ENCODE measurements around the gene IFNA2. TPM values are rescaled to one million over a fixed set of nuclear protein-coding genes. Genes with fewer than 3 reads are reported as not detected.
"Not testable (repeated sequence)": the region's sequence is repeated elsewhere in the genome, so short reads cannot be mapped to it uniquely, and the experiment has no call there.

Gene IFNA2
- total RNA-seq, 1 donor from 2014 or later, result not detected

GRCh38 chr9:21404146-21404545 is 18.9 kb upstream of the IFNA2 start:
- Mint-ChIP-seq H3K4me1 (ENCODE audit: low read depth) (peaks cover 12% of the 10 kb centered on the region), H3K36me3 (ENCODE audit: low read depth) (no peaks in the 10 kb centered on the region), H3K27me3 (ENCODE audit: low read depth) (peaks cover 60% of the 10 kb centered on the region), H3K9me3 (no peaks in the 10 kb centered on the region), H3K27ac (no peak overlapping the region), H3K4me3 (ENCODE audit: low read depth) (no peak overlapping the region)
- intact Hi-C loops (cut with micrococcal nuclease), result loop anchor here (5.0 kb wide), 1 partner anchor 33 kb away; no protein-coding TSS in a partner anchor
- no peak for DNase-seq (ENCODE audit: low spot score)

- DNase-seq (ENCODE audit: low spot score), result no peak
- no peaks in the 10 kb centered on the region for H3K36me3 Mint-ChIP-seq (ENCODE audit: low read depth)
- peak overlapping the region; percentile 54 for H3K4me3 Mint-ChIP-seq (ENCODE audit: low read depth)
- intact Hi-C loops (cut with micrococcal nuclease), result loop anchor here (5.0 kb wide), 1 partner anchor 35 kb away; no protein-coding TSS in a partner anchor
- no peaks in the 10 kb centered on the region for H3K9me3 Mint-ChIP-seq
- H3K27me3 Mint-ChIP-seq (ENCODE audit: low read depth), result peaks cover 69% of the 10 kb centered on the region
- no peak overlapping the region for H3K27ac Mint-ChIP-seq
- peaks cover 12% of the 10 kb centered on the region for H3K4me1 Mint-ChIP-seq (ENCODE audit: low read depth)
Measured at GRCh38 chr9:21402386-21403251, 17.4 kb upstream of the IFNA2 start.

- Mint-ChIP-seq H3K27ac (no peak overlapping the region), H3K9me3 (no peaks in the 10 kb centered on the region), H3K4me1 (ENCODE audit: low read depth) (peaks cover 25% of the 10 kb centered on the region), H3K4me3 (ENCODE audit: low read depth) (no peak overlapping the region), H3K27me3 (ENCODE audit: low read depth) (peaks cover 68% of the 10 kb centered on the region), H3K36me3 (ENCODE audit: low read depth) (no peaks in the 10 kb centered on the region)
- intact Hi-C loops (cut with micrococcal nuclease), result loop anchor here (5.0 kb wide), 1 partner anchor 37 kb away; no protein-coding TSS in a partner anchor
- no peak for DNase-seq (ENCODE audit: low spot score)
Measured at GRCh38 chr9:21399956-21400355, 14.8 kb upstream of the IFNA2 start.

GRCh38 chr9:21398955-21399489 is 13.8 kb upstream of the IFNA2 start:
- Mint-ChIP-seq H3K9me3 (no peaks in the 10 kb centered on the region), H3K4me3 (ENCODE audit: low read depth) (no peak overlapping the region), H3K27me3 (ENCODE audit: low read depth) (peaks cover 62% of the 10 kb centered on the region), H3K27ac (no peak overlapping the region), H3K36me3 (ENCODE audit: low read depth) (no peaks in the 10 kb centered on the region), H3K4me1 (ENCODE audit: low read depth) (peaks cover 25% of the 10 kb centered on the region)
- no peak for DNase-seq (ENCODE audit: low spot score)
- intact Hi-C loops (cut with micrococcal nuclease), result no loop called here

- no peaks in the 10 kb centered on the region for H3K36me3 Mint-ChIP-seq (ENCODE audit: low read depth)
- intact Hi-C loops (cut with micrococcal nuclease), result loop anchor here (1.0 kb wide), 1 partner anchor 70 kb away; no protein-coding TSS in a partner anchor
- peak overlapping the region; percentile 81 for H3K4me3 Mint-ChIP-seq (ENCODE audit: low read depth)
- H3K9me3 Mint-ChIP-seq, result no peaks in the 10 kb centered on the region
- peaks cover 65% of the 10 kb centered on the region for H3K27me3 Mint-ChIP-seq (ENCODE audit: low read depth)
- H3K27ac Mint-ChIP-seq, result no peak overlapping the region
- H3K4me1 Mint-ChIP-seq (ENCODE audit: low read depth), result peaks cover 16% of the 10 kb centered on the region
- DNase-seq (ENCODE audit: low spot score), result peak; percentile 33
Measured at GRCh38 chr9:21395778-21396717, 10.8 kb upstream of the IFNA2 start.

- DNase-seq (ENCODE audit: low spot score), result no peak
- Mint-ChIP-seq H3K36me3 (ENCODE audit: low read depth) (no peaks in the 10 kb centered on the region), H3K4me3 (ENCODE audit: low read depth) (no peak overlapping the region), H3K27ac (no peak overlapping the region), H3K27me3 (ENCODE audit: low read depth) (peaks cover 67% of the 10 kb centered on the region), H3K9me3 (no peaks in the 10 kb centered on the region), H3K4me1 (ENCODE audit: low read depth) (peaks cover 10% of the 10 kb centered on the region)
- intact Hi-C loops (cut with micrococcal nuclease), result no loop called here
Measured at GRCh38 chr9:21392270-21392669, 7.1 kb upstream of the IFNA2 start.

- peak overlapping the region; percentile 0 for H3K4me3 Mint-ChIP-seq (ENCODE audit: low read depth)
- H3K27me3 Mint-ChIP-seq (ENCODE audit: low read depth), result peaks cover 55% of the 10 kb centered on the region
- H3K4me1 Mint-ChIP-seq (ENCODE audit: low read depth), result peaks cover 19% of the 10 kb centered on the region
- no peak overlapping the region for H3K27ac Mint-ChIP-seq
- H3K9me3 Mint-ChIP-seq, result no peaks in the 10 kb centered on the region
- no peaks in the 10 kb centered on the region for H3K36me3 Mint-ChIP-seq (ENCODE audit: low read depth)
- no peak for DNase-seq (ENCODE audit: low spot score)
- intact Hi-C loops (cut with micrococcal nuclease), result loop anchor here (5.0 kb wide), 1 partner anchor 49 kb away; no protein-coding TSS in a partner anchor
Measured at GRCh38 chr9:21383627-21384026, 1.6 kb downstream of the IFNA2 start.

- H3K4me3 Mint-ChIP-seq (ENCODE audit: low read depth), result no peak overlapping the region
- no peak for DNase-seq (ENCODE audit: low spot score)
- intact Hi-C loops (cut with micrococcal nuclease), result loop anchor here (1.0 to 5.0 kb wide), 2 partner anchors 24 to 51 kb away; no protein-coding TSS in a partner anchor
- H3K9me3 Mint-ChIP-seq, result no peaks in the 10 kb centered on the region
- H3K27me3 Mint-ChIP-seq (ENCODE audit: low read depth), result peaks cover 54% of the 10 kb centered on the region
- H3K36me3 Mint-ChIP-seq (ENCODE audit: low read depth), result no peaks in the 10 kb centered on the region
- no peak overlapping the region for H3K27ac Mint-ChIP-seq
- peaks cover 21% of the 10 kb centered on the region for H3K4me1 Mint-ChIP-seq (ENCODE audit: low read depth)
Measured at GRCh38 chr9:21381448-21382339, 3.5 kb downstream of the IFNA2 start.

DNA sequence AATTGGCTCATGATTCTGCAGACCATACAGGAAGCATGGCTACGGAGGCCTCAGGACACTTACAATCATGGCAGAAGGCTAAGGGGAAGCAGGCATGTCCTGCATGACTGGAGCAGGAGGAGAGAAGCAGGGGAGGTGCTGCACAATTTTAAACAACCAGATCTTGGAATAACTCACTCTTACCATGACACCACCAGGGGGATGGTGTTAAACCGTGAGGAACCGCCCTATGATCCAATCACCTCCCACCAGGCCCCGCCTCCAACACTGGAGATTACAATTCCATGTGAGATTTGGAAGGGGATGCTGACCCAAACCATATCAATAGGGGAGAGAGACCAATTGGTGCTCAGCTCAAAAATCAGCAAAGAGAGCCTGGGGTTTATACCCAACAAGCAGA is 13.7 kb downstream of the IFNA2 start:
- H3K27ac Mint-ChIP-seq; H3K4me1 Mint-ChIP-seq (ENCODE audit: low read depth); H3K4me3 Mint-ChIP-seq (ENCODE audit: low read depth); H3K9me3 Mint-ChIP-seq; H3K36me3 Mint-ChIP-seq (ENCODE audit: low read depth); intact Hi-C loops (cut with micrococcal nuclease); DNase-seq (ENCODE audit: low spot score): not testable (repeated sequence)
- H3K27me3 Mint-ChIP-seq (ENCODE audit: low read depth), result peaks cover 42% of the 10 kb centered on the region

GRCh38 chr9:21367957-21368356 is 17.2 kb downstream of the IFNA2 start, which contains the start of gene IFNA13:
IFNA13 (minus strand) TSS chr9:21368057; CDS start chr9:21368010, 47 bp downstream.
- no peak for DNase-seq (ENCODE audit: low spot score)
- Mint-ChIP-seq H3K27me3 (ENCODE audit: low read depth) (peaks cover 49% of the 10 kb centered on the region), H3K4me1 (ENCODE audit: low read depth) (no peaks in the 10 kb centered on the region), H3K36me3 (ENCODE audit: low read depth) (no peaks in the 10 kb centered on the region), H3K9me3 (no peaks in the 10 kb centered on the region), H3K4me3 (ENCODE audit: low read depth) (no peak within 1 kb of the TSS), H3K27ac (no peak within 1 kb of the TSS)
- intact Hi-C loops (cut with micrococcal nuclease), result no loop called here

DNA sequence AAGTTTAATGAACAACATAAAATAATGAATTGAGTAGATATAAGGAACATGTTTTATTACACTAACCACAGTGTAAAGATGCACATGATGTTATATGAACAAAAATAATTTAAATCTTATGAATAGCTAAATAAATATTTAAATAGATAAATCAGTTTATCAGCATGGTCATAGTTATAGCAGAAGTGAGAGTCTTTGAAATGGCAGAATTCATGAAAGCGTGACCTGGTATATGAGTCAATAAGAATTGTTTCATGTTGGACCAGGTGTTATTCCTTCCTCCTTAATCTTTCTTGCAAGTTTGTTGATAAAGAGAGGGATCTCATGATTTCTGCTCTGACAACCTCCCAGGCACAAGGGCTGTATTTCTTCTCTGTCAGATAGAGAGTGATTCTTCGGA is 18.0 kb downstream of the IFNA2 start:
- H3K4me1 Mint-ChIP-seq (ENCODE audit: low read depth); H3K36me3 Mint-ChIP-seq (ENCODE audit: low read depth); DNase-seq (ENCODE audit: low spot score); H3K9me3 Mint-ChIP-seq; H3K4me3 Mint-ChIP-seq (ENCODE audit: low read depth); H3K27ac Mint-ChIP-seq; intact Hi-C loops (cut with micrococcal nuclease): not testable (repeated sequence)
- H3K27me3 Mint-ChIP-seq (ENCODE audit: low read depth), result peaks cover 47% of the 10 kb centered on the region

Data from activated T-helper 2 cell treated with anti-CD3 and anti-CD28 coated beads, Interferon-gamma antibody, Interleukin-2, Interleukin-4, amounts not matched to agents 10 μg/mL and 5 μg/mL and 100 μg/mL, durations not matched to agents 14 hours and 24 hours and 36 hours (primary cell).